Activated T-cell treated with anti-CD3 and anti-CD28 coated beads, Interleukin-2, amount 50 U/mL, for 4 hours (primary cell): ENCODE measurements around the gene SNX13. TPM values are rescaled to one million over a fixed set of nuclear protein-coding genes. Genes with fewer than 3 reads are reported as not detected.

ENCODE experiments used
- total RNA-seq, 3 donors: library from RNA; stranded (reverse); gene quantifications; one replicate each; pipeline ENCODE4 v1.2.1, GENCODE V29; 2021

Gene SNX13
- total RNA-seq, 3 donors from 2014 or later, result 20.8 to 23.7 (median 22.5) TPM

Other genes with a start within 250 kb of the SNX13 start
- gene PRPS1L1, start 87.4 kb upstream of the SNX13 start, total RNA-seq, result not detected